GM19468 (cell line): Measurements from ENCODE around the gene MRPL14.

Source experiments
- ATAC-seq: cut with Tn5 transposase; IDR thresholded peaks from one replicate; pipeline ENCODE4 v1.9.1; 2021; ENCODE audit warnings: mild to moderate bottlenecking, moderate library complexity, moderate number of reproducible peaks; ENCODE audit not compliant: unreplicated experiment; ENCODE audit errors: extremely low read depth

MRPL14 gene

DNA sequence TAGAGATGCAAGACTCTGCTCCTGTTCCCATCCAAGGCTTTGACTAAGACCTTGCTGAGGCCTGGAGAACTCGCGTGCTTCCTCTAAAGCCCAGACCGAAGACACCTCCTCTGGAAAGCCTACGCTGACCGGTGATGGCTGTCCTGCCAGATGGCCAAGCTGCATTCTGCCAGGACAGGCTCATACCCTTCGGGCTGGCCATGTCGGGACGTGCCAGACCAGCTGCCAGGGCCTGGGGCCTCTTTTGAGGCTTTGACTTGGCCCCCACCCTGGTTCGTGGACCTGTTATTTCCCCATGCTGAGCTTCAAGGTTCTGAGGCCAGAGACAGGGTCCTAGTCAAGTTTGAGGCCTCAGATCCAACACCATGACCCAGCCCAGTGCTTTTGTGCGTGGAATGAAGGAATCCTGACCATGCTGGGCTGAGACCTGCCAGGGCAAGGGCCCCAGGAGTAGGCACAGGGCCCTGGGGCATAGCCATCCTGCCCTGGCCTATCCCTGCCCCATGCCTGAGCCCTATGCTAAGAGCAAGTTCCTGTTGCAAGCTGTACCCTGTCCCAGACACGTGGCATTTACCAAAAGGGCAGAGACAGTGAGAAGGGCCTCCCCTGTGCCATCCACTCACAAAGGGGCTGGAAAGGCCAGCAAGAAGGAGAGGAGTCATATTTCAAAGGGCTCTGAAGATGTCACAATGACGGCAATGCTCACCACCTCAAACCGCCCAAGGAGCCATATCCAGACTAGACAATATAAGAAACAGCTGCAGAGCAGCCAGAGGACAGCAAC, 42.8 kb downstream of the MRPL14 start:
- no peak for ATAC-seq

DNA sequence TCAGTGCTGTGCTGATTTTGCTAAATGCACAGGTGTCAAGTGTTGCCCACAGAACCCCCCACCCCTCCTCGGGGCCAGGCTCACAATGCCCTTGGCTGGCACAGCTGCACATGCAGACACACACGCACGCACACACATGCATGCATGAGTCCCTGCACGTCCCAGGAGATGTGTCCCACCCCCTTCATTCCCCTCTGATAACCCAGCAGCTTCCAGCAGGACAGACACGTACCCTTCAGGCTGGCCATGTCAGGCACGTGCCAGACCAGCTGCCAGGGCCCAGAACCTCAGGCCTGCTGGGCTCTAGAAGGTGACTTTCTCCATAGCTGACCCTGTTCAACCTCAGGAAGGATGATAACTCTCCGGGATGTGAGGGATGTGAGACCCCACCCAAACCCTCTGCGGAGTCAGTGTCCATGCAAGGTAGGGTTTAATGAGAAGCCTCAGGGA, 44.4 kb downstream of the MRPL14 start:
- ATAC-seq = no peak

DNA sequence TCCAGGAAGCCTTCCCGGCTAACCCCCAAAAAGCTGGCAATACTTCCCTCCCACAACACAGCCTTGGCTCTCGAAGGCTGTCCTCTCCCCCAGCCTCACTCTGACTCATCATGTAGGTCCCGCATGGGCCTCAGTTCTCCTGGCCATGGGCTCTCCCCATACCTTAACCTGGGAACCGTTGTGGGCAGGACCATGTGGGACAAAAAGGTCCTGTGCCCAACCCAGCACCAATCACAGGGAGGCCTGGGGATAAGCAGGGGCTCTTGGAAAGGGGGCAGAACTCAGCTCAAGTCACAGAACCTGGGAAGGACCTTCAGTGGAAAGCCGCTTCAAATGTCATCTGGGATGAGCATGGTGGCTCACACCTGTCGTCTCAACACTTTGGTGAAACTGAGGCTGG, 45.5 kb downstream of the MRPL14 start:
- ATAC-seq = no peak

DNA sequence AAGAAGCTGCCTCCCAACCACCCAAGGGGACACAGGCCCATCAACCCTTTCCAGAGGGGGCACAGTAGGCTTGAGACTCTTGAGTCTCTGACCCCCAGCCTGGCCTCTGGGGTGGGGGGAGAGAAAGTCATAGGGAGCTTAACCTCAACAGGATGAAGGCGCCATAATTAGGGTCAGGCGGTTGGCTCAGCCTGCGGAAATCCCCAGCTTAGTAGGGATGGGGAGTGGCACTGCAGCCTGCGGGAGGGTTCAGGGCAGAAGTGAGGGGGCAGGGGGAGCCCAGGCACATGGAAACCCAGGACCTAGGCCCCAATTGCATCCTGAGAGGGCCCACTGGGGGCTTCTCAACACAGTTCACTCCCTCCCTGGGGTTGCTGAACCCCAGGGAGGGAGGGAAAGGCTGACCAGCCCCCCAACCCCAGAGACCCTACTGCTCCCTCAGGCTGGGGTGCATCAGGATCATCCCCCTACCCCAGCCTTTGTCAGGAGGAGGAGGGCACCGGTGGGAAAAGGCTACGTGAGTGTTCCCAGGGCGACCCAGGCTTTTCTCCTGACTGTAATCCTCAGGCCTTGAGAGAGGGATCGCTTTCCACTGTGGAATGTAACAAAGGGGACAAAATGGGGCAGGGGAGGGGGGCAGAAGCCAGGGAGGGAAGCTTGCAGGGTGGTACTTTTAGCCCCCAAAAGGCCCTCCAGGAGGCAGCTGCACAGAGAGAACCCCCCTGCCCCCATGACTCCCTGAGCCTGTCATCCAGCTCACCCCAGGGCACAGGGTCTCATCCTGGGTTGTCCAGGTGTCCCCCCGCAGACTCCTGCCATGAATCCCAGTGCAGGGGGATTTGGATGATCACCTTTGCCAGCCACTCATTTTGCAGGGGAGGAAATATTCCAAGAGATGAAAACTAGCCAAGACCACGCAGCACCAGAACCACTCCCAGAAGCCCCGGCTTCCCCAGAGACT, 46.4 kb downstream of the MRPL14 start:
- no peak for ATAC-seq

DNA sequence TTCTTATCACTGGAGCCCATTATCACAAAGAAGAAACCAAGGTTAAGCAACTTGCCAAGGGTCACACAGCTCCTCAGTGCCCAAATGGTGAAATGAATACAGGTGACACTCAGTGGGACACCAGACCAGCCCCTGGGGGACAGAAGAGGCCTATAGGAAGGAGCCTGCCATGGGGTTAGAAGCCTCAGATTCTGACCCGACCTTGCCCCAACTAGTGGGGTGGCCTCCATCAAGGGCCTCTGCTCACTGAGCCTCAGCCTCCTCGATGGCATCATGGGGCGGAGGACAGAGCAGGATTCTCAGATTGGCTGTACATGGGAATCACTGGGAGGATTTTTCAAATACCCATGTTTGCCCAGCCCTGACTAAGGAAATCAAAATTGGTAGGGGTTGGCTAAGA, 47.6 kb downstream of the MRPL14 start:
- no peak for ATAC-seq

DNA sequence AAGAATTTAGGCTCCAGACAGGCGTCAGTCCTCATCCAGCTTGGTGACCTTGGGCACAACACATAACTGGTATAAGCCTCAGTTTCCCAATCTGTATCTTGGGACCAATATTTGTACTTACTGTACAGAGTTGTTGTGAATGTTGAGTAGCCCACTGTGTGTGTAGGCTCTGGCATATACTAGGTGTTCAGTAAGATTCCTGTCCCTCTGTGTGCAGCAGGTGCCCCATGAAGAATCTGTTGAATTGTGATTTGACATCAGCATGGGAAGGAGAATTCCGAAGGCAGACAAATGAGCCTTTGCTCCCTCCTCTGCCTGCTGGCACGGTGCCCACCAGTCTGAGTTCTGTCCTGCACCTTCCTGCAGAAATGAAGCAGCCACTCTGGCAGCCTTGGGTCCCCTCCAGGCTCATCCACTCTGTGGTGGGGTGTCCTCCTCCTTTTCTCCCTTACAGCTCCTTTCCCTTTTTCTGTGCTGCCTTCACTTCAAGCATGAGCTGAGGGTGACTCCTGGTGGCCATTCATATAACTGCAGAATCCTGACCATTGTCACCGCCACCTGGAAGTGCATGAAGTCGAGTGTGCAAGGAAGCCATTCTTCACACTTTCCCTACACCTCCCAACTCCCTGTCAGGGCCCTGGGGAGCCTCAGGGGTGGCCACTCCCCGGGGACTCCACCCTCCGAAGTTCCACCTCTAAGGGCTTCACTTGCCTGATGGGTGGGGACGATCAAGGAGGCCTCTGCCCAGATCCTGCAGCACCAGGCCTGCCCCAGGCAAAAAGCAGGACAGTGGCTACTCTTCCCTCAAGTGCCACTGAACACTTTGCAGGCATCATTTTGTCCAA, 48.2 kb downstream of the MRPL14 start:
- no peak for ATAC-seq

DNA sequence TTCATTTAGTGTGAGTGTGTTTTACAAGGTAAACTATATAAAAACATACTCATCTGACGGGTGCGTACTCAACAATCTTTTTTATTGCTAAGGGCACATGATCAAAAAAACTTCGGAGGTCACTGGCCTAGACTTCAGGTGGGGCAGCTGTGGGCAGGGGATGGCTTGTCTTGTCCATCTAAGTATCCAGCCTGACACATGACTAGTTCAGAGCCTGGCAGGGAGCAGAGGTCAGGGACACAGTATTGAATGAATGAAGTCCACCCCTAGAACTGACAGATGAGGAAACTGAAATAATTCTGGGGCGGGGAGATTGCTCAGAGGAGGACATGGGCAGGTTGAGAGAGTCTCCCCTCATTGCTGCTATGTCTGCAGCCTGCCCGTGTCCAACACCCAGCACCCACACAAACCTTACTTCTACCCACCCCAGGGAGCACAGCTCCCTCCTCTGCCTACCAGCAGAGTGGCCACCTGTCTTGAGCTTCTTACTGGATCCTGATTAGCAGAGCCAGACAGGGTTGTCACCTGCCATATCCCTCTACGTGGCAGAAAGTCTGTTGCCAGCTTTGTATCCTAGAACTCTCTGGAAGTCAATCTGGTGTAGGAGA, 48.9 kb downstream of the MRPL14 start:
- ATAC-seq = no peak

DNA sequence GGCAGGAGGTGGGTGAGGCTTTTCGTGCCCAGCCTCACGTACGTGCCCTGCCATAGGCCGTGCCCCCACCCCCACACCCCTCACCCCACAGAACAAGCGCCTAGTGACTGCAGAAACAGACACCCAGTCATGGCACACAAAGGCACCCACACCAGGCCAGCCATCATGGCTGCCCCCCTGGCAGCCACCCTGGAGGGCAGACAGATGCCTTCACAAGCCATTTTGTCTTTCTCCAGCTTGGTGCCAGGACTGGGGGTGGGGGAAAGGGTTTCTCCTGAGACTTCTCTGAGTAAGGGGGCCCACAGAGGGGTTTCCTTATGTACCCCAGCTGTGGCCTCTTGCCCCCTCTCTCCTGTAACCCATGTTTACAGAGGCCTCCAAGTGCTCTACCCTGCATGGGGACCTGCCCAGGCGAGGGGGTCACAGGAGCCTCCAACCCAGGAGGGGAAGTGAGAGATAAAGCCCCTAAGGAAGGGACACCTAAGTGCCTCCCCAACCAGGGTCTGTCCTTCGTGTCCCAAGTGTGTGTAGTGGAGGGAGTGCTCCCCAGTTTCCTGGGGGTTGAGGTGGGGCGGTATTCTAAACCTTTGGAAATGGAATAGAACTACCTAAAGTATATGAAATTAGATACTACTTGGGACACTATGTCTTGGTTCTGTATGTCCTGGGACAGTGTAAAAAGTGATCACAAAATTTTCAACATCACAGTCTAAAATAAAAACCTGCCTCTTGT, 49.9 kb downstream of the MRPL14 start:
- ATAC-seq = no peak

DNA sequence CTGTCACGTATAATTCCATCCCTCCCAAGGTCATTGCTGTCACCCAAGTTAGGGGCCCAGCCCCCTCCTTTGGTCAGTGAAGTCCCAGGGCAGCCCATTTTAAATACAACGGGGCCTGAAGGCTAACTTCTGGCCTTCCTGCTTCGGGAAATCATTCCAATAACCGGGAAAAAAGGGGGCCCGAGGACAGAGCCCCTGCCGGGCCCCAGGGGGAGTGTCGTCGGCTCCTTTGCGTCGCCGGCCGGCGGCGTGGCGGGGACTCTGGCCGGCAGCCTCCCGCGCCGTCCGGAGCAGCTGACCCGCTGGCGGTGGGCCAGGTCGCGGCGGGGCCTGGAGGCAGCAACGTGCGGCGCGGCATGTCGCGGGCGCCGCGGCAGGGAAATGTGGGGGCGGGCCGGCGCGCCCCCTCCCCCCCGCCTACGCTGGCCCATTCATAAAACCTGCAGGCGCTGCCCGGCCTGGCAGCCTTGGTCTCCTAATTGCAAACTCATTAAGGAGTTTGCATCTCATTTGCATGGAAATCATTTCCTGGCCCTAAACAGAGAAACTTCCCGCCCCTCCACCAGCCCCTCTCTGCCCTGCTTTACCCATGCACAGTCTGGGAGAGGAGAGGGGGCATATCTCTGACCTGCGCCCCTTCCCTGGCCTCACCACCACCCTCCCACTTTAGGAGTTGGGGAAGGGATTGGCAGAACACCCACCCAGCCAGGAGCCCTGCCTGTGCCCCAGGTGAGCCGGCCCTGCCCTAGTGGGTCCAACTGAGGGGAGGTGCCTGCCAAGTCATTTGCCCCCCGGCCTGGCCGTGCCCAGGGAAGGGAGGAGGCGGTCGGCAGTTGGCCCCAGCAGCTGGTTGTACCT, 50.7 kb downstream of the MRPL14 start:
- no peak for ATAC-seq

DNA sequence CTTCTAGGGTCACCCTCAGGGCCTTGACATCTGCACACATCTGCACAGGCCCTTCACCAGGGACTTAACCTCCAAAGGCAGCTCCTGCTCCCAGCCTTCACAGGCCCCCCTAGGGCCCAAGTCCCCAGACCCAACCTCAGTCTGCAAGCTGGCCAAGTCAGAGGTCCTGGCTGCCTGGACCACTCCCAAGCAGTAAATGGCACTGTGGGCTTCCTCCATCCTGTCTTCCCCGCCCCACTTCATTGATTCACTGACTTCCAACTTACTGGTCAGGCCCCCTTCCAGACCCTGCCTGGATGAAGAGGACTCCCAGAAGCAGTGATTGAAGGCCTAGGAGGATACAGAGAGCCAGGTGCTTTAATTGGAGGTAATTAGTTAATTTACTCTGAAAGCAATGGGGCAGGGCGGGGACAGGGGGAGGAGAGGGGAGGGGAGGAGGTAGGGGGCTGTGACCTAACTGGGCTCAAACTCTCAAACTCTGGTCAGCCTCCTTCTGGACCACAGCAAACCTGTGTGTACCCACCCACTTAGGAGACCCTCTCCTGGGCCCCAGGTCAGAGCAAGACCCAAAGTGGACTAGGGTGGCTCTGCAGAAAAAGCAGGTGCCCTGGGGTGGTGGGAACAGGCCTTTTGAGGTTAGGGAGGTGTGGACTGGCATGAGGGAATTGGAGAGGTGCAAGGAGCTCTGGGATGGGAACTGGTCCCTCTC, 51.5 kb downstream of the MRPL14 start:
- ATAC-seq = no peak

DNA sequence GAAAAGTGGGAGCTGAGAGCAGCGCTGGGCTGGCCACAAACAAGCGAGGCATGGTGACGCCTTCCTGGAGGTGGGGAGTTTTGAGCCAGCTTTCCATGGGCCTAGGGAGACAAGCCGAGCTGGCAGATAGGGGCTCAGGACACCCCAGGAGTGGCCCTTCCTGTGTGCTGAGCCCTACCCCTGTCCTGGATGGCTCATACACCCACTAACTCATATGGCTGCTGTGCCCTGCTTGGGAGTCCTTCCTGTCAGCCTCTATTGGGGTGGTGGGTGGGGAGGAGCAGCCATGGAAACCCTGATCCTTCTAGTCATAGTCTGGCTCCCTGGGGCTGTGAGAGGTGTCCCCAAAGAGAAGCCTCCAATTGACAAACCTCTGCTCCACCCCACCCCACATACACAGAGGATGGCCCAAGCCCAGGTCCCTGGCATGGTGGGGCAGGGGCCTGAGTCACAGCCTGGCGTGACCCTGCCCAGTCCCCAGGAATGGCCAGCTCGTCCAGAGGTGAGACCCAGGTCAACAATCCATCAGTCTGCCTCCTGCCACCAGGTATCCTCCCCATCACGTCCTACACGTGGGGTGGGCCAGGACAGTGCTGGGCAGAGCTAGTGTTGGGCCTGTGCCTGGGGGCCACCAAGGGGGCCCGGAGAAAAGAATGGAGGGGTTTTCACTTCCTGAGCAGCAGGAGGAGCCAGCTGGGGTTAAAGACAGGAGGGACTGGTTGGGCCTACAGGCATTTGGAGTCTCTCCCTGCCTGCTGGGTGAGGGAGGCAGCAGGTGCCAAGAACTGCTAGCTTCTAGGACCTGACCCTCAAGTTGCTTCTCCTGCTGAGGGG, 52.2 kb downstream of the MRPL14 start:
- no peak for ATAC-seq

DNA sequence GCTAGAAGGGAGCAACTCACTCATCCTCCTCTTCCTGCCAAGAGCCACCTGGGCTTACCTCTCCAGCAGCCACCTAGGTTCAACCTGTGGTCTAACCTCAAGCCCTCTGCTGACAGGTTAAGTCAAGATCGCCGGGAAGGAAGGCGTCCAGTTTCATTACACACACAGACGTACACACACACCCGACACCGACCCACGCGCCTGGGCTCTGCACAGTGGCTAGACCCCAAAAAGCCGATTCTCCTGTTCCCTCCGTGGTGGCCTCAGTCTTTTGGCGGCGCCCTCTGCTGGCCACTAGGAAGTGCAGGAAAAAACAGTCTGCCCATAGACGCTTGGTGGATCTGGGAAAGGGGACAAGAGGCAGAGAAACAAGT, 52.8 kb downstream of the MRPL14 start:
- no peak for ATAC-seq

DNA sequence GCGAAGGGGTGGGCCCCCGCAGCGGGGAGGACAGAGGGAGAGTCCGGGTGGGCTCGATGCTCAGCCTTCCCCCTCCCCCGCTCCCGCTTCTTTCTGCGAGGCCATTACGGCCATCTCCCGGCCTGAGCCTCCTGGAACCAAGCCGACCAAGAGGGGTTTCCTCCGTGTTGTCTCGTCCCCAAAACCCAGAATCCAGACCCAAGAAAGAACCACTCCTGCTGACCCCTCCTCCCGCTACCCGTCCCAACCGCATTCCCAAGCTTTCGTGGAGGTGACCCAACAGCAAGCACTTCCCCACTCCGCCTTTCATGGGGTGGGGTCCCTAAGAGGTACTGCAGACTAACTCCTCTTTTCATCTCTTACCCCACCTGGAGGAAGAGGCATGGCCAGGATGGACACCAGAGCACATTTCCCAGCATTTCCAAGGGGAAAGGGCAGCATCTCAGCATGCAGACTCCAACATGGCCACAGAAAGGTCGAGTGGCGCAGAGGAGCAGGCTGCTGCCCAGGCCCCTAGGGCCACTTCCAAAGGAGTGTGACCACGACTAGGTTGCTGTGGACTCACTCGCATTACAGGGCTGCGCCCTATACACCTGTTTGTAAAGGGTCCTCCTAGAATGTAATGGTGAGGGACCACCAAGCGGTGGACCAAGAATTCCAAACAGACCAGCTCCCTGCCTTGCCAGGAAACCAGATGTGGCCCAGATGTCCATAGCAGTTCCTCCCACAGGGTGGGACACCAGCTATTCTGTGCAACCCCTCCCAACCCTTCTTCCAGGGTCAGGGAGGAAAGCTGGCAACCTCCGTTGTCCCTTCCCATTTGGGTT, 53.4 kb downstream of the MRPL14 start:
- no peak for ATAC-seq

DNA sequence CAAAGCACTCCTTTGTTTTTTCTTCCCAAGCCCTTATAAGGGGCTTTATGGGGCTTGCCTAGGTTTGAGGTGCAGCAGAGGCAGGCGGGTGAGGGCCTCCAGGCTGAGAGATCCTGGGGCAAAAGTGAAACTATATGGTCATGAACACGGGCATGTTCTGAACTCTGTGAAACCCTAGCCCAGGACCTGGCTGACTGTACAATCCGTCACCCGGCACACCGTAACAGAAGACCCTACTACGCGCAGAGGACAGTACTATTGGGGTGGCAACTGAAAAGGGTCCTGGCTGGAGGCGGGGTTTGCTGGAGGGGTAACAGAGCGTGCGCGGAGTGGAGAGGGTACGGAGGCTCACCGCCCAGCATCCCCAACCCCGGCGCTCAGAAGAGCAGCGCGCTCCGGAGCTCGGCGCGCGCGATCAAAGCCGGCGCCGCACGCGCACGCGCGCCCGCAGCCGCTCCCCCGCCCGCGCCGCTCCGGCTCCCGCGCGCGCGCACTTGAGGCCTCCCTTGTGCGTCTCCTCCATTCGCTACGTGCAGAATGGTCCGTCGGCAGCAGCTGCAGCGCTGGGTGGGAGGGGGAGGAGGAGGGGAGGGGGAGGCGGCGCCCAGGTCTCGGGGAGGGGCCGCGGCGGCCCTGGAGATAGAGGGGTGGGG, 54.2 kb downstream of the MRPL14 start:
- no peak for ATAC-seq

DNA sequence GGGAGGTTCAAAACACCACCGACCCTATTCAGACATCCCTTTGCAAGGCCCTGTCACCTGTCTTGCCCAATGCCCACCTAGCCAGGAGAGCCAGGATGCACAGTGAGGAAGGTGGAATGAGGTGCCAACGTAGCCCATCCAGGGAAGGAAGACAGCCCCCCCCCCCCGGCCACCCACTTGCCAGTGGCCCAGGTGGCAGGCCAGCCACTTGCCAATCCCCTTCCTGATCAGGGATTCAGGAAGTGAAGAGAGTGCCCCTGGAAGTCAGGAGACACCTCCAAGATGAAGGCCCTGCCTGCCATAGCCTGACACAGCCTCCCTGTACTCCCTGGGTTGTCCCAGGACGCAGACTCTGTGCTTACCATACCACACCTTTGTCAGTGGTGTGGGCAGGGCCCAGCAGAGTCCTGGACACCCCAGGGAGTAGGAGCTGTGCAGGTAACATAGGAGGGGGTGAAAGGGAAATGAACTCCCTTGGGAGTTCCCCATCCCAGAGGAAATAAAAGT, 54.7 kb downstream of the MRPL14 start:
- no peak for ATAC-seq
